Measurements from ENCODE around the gene PDLIM4.

Gene PDLIM4

GRCh38 chr5:132310141-132310834 lies 52.8 kb downstream of the PDLIM4 start:
- Histone ChIP-seq H3K36me3 (ENCODE audit: insufficient read depth) (no peaks in the 10 kb centered on the region), H4K20me1 (ENCODE audit: insufficient read depth) (no peaks in the 10 kb centered on the region), H3K9ac (no peak overlapping the region), H3K27me3 (ENCODE audit: insufficient read depth, low read depth) (no peaks in the 10 kb centered on the region), H3K79me2 (ENCODE audit: insufficient read depth, low read depth) (no peaks in the 10 kb centered on the region), H2AFZ (ENCODE audit: low read depth) (no peak overlapping the region), H3K4me3 (IDR thresholded peaks at IDR 0.05; ENCODE audit: insufficient read depth, low read depth, low read length) (no peak overlapping the region), H3K27ac (no peak overlapping the region), H3K4me2 (no peak overlapping the region), H3K4me1 (ENCODE audit: low read depth, poor library complexity, severe bottlenecking) (no peaks in the 10 kb centered on the region)
- TF ChIP-seq CTCF (conservative IDR thresholded peaks at IDR 0.05; ENCODE audit: low read depth, low read length): no peak

GRCh38 chr5:132313366-132313765 lies 55.9 kb downstream of the PDLIM4 start:
- Histone ChIP-seq H3K27me3 (ENCODE audit: insufficient read depth, low read depth) (no peaks in the 10 kb centered on the region), H3K79me2 (ENCODE audit: insufficient read depth, low read depth) (no peaks in the 10 kb centered on the region), H3K4me3 (IDR thresholded peaks at IDR 0.05; ENCODE audit: insufficient read depth, low read depth, low read length) (no peak overlapping the region), H3K9ac (no peak overlapping the region), H3K4me1 (ENCODE audit: low read depth, poor library complexity, severe bottlenecking) (no peaks in the 10 kb centered on the region), H3K4me2 (no peak overlapping the region), H3K36me3 (ENCODE audit: insufficient read depth) (no peaks in the 10 kb centered on the region), H2AFZ (ENCODE audit: low read depth) (no peak overlapping the region), H3K27ac (no peak overlapping the region), H4K20me1 (ENCODE audit: insufficient read depth) (no peaks in the 10 kb centered on the region)
- no peak for TF ChIP-seq CTCF (conservative IDR thresholded peaks at IDR 0.05; ENCODE audit: low read depth, low read length)

- Histone ChIP-seq H3K79me2 (ENCODE audit: insufficient read depth, low read depth) (no peaks in the 10 kb centered on the region), H3K27me3 (ENCODE audit: insufficient read depth, low read depth) (no peaks in the 10 kb centered on the region), H3K4me3 (IDR thresholded peaks at IDR 0.05; ENCODE audit: insufficient read depth, low read depth, low read length) (no peak overlapping the region), H2AFZ (ENCODE audit: low read depth) (no peak overlapping the region), H3K9ac (no peak overlapping the region), H3K4me1 (ENCODE audit: low read depth, poor library complexity, severe bottlenecking) (no peaks in the 10 kb centered on the region), H4K20me1 (ENCODE audit: insufficient read depth) (no peaks in the 10 kb centered on the region), H3K36me3 (ENCODE audit: insufficient read depth) (no peaks in the 10 kb centered on the region), H3K4me2 (no peak overlapping the region), H3K27ac (no peak overlapping the region)
- no peak for TF ChIP-seq CTCF (conservative IDR thresholded peaks at IDR 0.05; ENCODE audit: low read depth, low read length)
These were observed 56.5 kb downstream of the PDLIM4 start for GRCh38 chr5:132313961-132314432.

- Histone ChIP-seq H2AFZ (ENCODE audit: low read depth) (no peak overlapping the region), H3K36me3 (ENCODE audit: insufficient read depth) (no peaks in the 10 kb centered on the region), H3K27ac (no peak overlapping the region), H3K79me2 (ENCODE audit: insufficient read depth, low read depth) (no peaks in the 10 kb centered on the region), H3K9ac (no peak overlapping the region), H3K4me2 (no peak overlapping the region), H3K4me1 (ENCODE audit: low read depth, poor library complexity, severe bottlenecking) (no peaks in the 10 kb centered on the region), H3K4me3 (IDR thresholded peaks at IDR 0.05; ENCODE audit: insufficient read depth, low read depth, low read length) (no peak overlapping the region), H3K27me3 (ENCODE audit: insufficient read depth, low read depth) (no peaks in the 10 kb centered on the region), H4K20me1 (ENCODE audit: insufficient read depth) (no peaks in the 10 kb centered on the region)
- TF ChIP-seq CTCF (conservative IDR thresholded peaks at IDR 0.05; ENCODE audit: low read depth, low read length): no peak
These were observed 58.1 kb downstream of the PDLIM4 start for GRCh38 chr5:132315529-132316067.
